ENCODE measurements around the gene PDCD7. TPM values are rescaled to one million over a fixed set of nuclear protein-coding genes. Genes with fewer than 3 reads are reported as not detected.
"Not testable (repeated sequence)": the region's sequence is repeated elsewhere in the genome, so short reads cannot be mapped to it uniquely, and the experiment has no call there.

Gene PDCD7
- total RNA-seq (2021; fragmentation: NEBNext Ultra II Directional; extraction: Animal tissue kit (Norgen Biotek cat#: 25700)): 10 to 100 TPM; 18.5 to 32.1 (median 22.8) TPM
- long read RNA-seq, partial matches to known transcripts: 5 of 6 reads
- long read RNA-seq, other reads (novel, unspliced or antisense): 1 of 6 reads

DNA sequence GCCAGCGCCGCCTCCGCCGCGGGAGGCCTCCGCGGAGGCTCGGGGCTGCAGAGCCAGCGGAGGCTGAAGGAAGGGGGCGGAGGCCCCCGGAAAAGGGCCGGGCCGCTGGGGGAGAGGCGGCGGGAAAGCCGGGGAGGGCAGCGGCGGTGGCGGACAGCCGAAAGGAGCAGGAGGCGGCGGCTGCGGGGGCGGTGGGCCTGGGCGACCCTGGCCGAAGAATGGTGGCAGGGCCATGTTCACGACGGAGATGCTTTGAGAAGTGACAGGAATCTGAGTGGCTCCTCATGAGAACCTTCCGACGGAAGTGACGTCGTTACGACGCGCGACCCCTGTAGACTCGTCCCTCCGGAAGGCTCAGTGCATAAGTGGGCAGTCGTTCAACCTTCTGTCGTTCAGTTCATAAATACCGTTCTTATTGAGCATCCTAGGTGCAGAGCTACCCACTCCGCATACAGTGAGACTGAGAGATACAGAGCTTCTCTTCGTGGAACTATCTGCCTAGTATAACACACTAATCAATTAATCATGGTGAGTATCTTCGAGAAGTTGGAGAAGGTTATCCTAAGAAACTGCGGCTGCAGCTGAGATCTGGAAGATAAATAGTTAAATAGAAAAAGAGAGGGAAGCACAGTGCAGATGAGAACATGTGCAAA, at the start of gene PDCD7:
TSS of gene PDCD7 (minus strand) at position 261 of the 653 bp plus-strand sequence. CDS start at position 234, 27 bp downstream.
- Mint-ChIP-seq H3K36me3 (ENCODE audit: low read depth) (peaks cover 29% of the 10 kb centered on the region), H3K4me1 (ENCODE audit: low read depth) (peaks cover 18% of the 10 kb centered on the region), H3K27me3 (ENCODE audit: insufficient read depth) (no peaks in the 10 kb centered on the region), H3K27ac (peak within 1 kb of the TSS; percentile 89), H3K4me3 (peak within 1 kb of the TSS; percentile 97), H3K9me3 (peaks cover 15% of the 10 kb centered on the region)
- DNase-seq: peak; percentile 76
- TF ChIP-seq, protein P1, sequence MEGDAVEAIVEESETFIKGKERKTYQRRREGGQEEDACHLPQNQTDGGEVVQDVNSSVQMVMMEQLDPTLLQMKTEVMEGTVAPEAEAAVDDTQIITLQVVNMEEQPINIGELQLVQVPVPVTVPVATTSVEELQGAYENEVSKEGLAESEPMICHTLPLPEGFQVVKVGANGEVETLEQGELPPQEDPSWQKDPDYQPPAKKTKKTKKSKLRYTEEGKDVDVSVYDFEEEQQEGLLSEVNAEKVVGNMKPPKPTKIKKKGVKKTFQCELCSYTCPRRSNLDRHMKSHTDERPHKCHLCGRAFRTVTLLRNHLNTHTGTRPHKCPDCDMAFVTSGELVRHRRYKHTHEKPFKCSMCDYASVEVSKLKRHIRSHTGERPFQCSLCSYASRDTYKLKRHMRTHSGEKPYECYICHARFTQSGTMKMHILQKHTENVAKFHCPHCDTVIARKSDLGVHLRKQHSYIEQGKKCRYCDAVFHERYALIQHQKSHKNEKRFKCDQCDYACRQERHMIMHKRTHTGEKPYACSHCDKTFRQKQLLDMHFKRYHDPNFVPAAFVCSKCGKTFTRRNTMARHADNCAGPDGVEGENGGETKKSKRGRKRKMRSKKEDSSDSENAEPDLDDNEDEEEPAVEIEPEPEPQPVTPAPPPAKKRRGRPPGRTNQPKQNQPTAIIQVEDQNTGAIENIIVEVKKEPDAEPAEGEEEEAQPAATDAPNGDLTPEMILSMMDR (IDR thresholded peaks at IDR 0.05): no peak

DNA sequence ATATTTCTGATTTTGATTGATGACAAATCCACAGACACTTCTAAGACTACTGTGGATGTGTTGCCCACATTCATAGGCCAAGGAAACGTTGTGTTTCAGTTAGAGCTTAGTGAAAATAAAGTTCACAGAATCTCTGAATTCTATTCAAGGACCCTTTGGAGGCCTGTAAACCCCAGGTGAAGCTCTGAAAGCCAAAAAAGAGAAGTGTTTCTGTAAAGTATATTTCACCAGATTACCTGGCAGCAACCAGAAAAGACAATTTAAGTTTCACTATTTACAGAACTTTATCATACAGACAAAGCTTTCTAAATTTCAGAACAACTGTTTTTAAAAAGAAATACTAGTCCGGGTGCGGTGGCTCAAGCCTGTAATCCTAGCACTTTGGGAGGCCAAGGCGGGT, 48.9 kb upstream of the PDCD7 start:
- peaks cover 1% of the 10 kb centered on the region; the same call in 1 of the 2 replicates for H3K27me3 Mint-ChIP-seq (ENCODE audit: insufficient read depth)
- H3K9me3 Mint-ChIP-seq: no peaks in the 10 kb centered on the region
- no peak for DNase-seq
- peaks cover 20% of the 10 kb centered on the region for H3K4me1 Mint-ChIP-seq (ENCODE audit: low read depth)
- H3K36me3 Mint-ChIP-seq (ENCODE audit: low read depth): peaks cover 6% of the 10 kb centered on the region
- TF ChIP-seq, protein P1 (IDR thresholded peaks at IDR 0.05): no peak
- peak overlapping the region; percentile 99 for H3K4me3 Mint-ChIP-seq
- H3K27ac Mint-ChIP-seq: no peak overlapping the region; the same call in 1 of the 2 replicates

GRCh38 chr15:65181582-65182353, 48.2 kb upstream of the PDCD7 start:
- H3K9me3 Mint-ChIP-seq; H3K36me3 Mint-ChIP-seq (ENCODE audit: low read depth); DNase-seq; H3K27me3 Mint-ChIP-seq (ENCODE audit: insufficient read depth); H3K4me3 Mint-ChIP-seq; H3K27ac Mint-ChIP-seq: not testable (repeated sequence)
- peaks cover 20% of the 10 kb centered on the region for H3K4me1 Mint-ChIP-seq (ENCODE audit: low read depth)

DNA sequence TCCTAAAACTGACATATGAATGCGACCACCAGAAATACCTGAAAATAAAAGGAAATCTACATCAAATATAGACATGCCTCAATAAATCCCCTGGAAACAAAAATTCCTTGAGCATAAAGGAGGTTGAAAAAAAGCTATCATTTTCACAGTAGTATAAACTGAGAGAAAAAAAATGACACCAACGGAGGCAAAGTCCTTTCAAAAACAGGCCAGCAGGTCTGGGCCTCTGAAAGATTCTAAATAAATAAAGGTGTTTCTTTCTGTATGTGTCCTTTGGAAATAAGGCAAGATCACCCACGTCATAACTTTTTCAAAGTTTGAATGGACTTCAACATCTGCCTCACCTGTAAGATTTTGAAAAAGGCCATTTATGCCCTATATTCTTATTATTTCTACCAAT, 46.6 kb upstream of the PDCD7 start:
- H3K27ac Mint-ChIP-seq: no peak overlapping the region
- H3K36me3 Mint-ChIP-seq (ENCODE audit: low read depth): peaks cover 6% of the 10 kb centered on the region
- peaks cover 19% of the 10 kb centered on the region for H3K4me1 Mint-ChIP-seq (ENCODE audit: low read depth)
- DNase-seq: no peak
- H3K4me3 Mint-ChIP-seq: no peak overlapping the region
- H3K9me3 Mint-ChIP-seq: no peaks in the 10 kb centered on the region
- TF ChIP-seq, protein P1 (IDR thresholded peaks at IDR 0.05): no peak
- H3K27me3 Mint-ChIP-seq (ENCODE audit: insufficient read depth): no peaks in the 10 kb centered on the region

DNA sequence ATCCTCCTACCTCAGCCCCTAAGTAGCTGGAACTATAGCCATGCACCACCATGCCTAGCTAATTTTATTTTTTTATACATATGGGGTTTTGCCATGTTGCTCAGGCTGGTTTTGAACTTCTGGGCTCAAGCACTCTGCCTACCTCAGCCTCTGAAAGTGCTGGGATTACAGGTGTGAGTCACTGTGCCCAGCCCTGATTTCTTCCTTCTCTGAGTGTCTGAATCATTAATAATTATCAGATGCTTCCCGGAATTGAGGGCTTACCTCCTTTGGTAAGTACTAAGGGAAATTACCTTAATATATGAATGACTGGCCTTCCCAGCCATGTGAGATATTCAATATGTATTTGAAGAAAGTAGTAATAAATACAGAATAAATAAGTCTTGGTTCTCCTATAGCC, 44.3 kb upstream of the PDCD7 start:
- H3K4me3 Mint-ChIP-seq: no peak overlapping the region
- no peaks in the 10 kb centered on the region for H3K27me3 Mint-ChIP-seq (ENCODE audit: insufficient read depth)
- TF ChIP-seq, protein P1 (IDR thresholded peaks at IDR 0.05): no peak
- H3K9me3 Mint-ChIP-seq: no peaks in the 10 kb centered on the region
- no peak overlapping the region for H3K27ac Mint-ChIP-seq
- DNase-seq: peak; percentile 20
- no peaks in the 10 kb centered on the region; the same call in 1 of the 2 replicates for H3K36me3 Mint-ChIP-seq (ENCODE audit: low read depth)
- peaks cover 12% of the 10 kb centered on the region for H3K4me1 Mint-ChIP-seq (ENCODE audit: low read depth)

GRCh38 chr15:65176056-65176455, 42.4 kb upstream of the PDCD7 start:
- peaks cover 6% of the 10 kb centered on the region for H3K36me3 Mint-ChIP-seq (ENCODE audit: low read depth)

More at GRCh38 chr15:65176056-65176455, 42.4 kb upstream of the PDCD7 start:
- H3K27me3 Mint-ChIP-seq (ENCODE audit: insufficient read depth): no peaks in the 10 kb centered on the region
- DNase-seq: no peak
- TF ChIP-seq, protein P1 (IDR thresholded peaks at IDR 0.05): no peak
- no peak overlapping the region for H3K4me3 Mint-ChIP-seq
- no peak overlapping the region for H3K27ac Mint-ChIP-seq
- no peaks in the 10 kb centered on the region for H3K9me3 Mint-ChIP-seq
- peaks cover 6% of the 10 kb centered on the region; the same call in 1 of the 2 replicates for H3K4me1 Mint-ChIP-seq (ENCODE audit: low read depth)

Data from HFFc6 (cell line).